ENCODE results near the gene MTHFD1L.

GRCh38 chr6:150981669-150982068, 116.2 kb downstream of the MTHFD1L start:
- TF ChIP-seq CTCF (IDR thresholded peaks at IDR 0.05) (no peak), POLR2A (IDR thresholded peaks at IDR 0.05) (no peak)
